ENCODE data around the gene CCDC187.

DNA sequence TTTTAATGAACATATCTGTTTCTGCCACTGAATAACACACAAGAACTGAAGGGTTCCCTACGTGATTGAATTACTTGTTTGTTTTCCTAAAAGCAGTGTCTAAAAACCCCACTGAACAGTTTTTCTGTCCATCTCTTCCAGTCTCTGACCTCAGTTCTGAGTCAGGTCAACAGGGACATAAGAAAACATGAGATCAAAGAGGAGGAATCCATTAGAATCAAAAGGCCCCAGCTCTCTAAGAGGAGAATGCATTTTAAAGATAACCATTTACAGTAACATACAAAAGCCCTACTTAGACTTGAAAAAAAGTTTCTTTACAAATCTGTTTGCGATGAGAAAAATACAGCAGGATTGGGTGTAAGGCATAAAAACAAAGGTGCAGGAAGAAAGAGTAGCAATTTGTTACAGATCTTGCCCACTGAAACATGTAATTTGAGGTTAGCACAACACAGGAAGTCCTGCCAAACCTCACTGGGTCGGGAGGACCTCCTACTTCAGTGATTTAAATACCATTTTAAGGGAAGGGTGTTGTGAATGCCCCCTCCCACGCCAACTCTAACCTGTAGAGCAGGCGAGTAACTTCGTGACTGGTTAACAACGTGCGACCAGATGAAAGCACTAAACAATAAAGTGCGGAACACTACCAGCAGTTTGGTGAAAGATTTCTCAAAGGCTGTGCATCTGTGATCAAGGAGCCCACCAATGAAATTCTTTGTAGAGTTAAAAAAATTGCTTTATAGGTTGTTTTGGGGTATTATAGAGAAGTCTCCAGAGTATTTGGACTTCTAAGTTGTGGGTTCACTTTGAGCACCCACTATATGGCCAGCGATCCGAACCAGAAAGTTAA is 59.5 kb downstream of the CCDC187 start:
- TF ChIP-seq POLR2A (IDR thresholded peaks at IDR 0.05; ENCODE audit: low read depth, low read length), result 0 out of 2 replicates have a peak, but pooled peaks have one; percentile 24
- no peak for TF ChIP-seq TAF1 (IDR thresholded peaks at IDR 0.05; ENCODE audit: borderline replicate concordance, low read depth, low read length)

All from GM12892 (cell line).